Activated naive CD4-positive, alpha-beta T cell treated with Interleukin-2 at 50 U/mL for 16 hours (primary cell): ENCODE results near the gene IFI27L1.
A peak's percentile ranks its signal among the peaks of the same experiment; 100 is the strongest.

Experiments
- DNase-seq: peaks from one replicate; pipeline ENCODE4 v3.0.0-alpha.2; 2020

IFI27L1 gene

GRCh38 chr14:94115631-94116030, 34.5 kb downstream of the IFI27L1 start:
- no peak for DNase-seq

GRCh38 chr14:94116701-94117100, 35.6 kb downstream of the IFI27L1 start:
- DNase-seq = no peak

GRCh38 chr14:94117856-94118255, 36.7 kb downstream of the IFI27L1 start:
- DNase-seq = no peak

GRCh38 chr14:94119071-94119470, 38.0 kb downstream of the IFI27L1 start:
- no peak for DNase-seq

- no peak for DNase-seq
Observed at GRCh38 chr14:94120667-94121340, 39.7 kb downstream of the IFI27L1 start.

GRCh38 chr14:94121485-94121884, 40.4 kb downstream of the IFI27L1 start:
- no peak for DNase-seq

GRCh38 chr14:94122438-94122837, 41.3 kb downstream of the IFI27L1 start:
- no peak for DNase-seq

GRCh38 chr14:94123296-94123695, 42.2 kb downstream of the IFI27L1 start:
- DNase-seq = no peak

- DNase-seq = no peak
Observed at GRCh38 chr14:94123868-94124267, 42.8 kb downstream of the IFI27L1 start.

GRCh38 chr14:94124582-94125377, 43.7 kb downstream of the IFI27L1 start:
- DNase-seq = no peak

GRCh38 chr14:94125659-94126418, 44.7 kb downstream of the IFI27L1 start:
- DNase-seq = no peak

GRCh38 chr14:94126419-94126677, 45.2 kb downstream of the IFI27L1 start:
- DNase-seq = no peak

- no peak for DNase-seq
Observed at GRCh38 chr14:94126800-94127199, 45.7 kb downstream of the IFI27L1 start.

- DNase-seq = no peak
Observed at GRCh38 chr14:94127330-94127729, 46.2 kb downstream of the IFI27L1 start.

GRCh38 chr14:94128216-94128839, 47.2 kb downstream of the IFI27L1 start:
- DNase-seq = no peak

- peak; percentile 63 for DNase-seq
Observed at GRCh38 chr14:94129111-94129757, 48.1 kb downstream of the IFI27L1 start, which contains the start of gene IFI27L2. TSS of gene IFI27L2 (minus strand) at chr14:94129604. CDS start at chr14:94129564, 40 bp downstream.

GRCh38 chr14:94129758-94130414, 48.8 kb downstream of the IFI27L1 start:
- peak; percentile 13 for DNase-seq

- peak; percentile 57 for DNase-seq
Observed at GRCh38 chr14:94132285-94132887, 51.3 kb downstream of the IFI27L1 start.

GRCh38 chr14:94135476-94135875, 54.4 kb downstream of the IFI27L1 start:
- DNase-seq = no peak

- DNase-seq = peak; percentile 88
Observed at GRCh38 chr14:94136575-94137331, 55.6 kb downstream of the IFI27L1 start.

- no peak for DNase-seq
Observed at GRCh38 chr14:94138251-94138650, 57.1 kb downstream of the IFI27L1 start.
